K562 (cell line): ENCODE measurements around the gene HMX1. TPM values are rescaled to one million over a fixed set of nuclear protein-coding genes. Genes with fewer than 3 reads are reported as not detected.

ENCODE experiments used
- ATAC-seq: fragments of 200-7000 bp; cut with Tn5 transposase; 3 replicates; pipeline ENCODE4 v1.9.1; 2020; ENCODE audit warnings: moderate library complexity
- BruUV-seq: library from RNA; stranded (reverse); fragments of 400-500 nt; replicated peaks from 2 replicates; lab custom pipeline; 2021; lab: Mats Ljungman, UMichigan
- CTCF ChIA-PET: fragments of 300-600 bp; formaldehyde crosslinking; extraction: SDS; loops from one replicate; lab custom pipeline; 2021; ENCODE audit warnings: low intra/inter-chr PET ratio; lab: Yijun Ruan, JAX
- POLR2A ChIA-PET: fragments of 300-600, 350-650 bp; sonication (Branson Sonifier 250); formaldehyde crosslinking; extraction: SDS; loops from one replicate; lab custom pipeline; 2021; ENCODE audit warnings: antibody characterized with exemption, inconsistent platforms; lab: Yijun Ruan, JAX
- DNase-seq, 4 experiments: peaks; one replicate each; pipeline versions ENCODE4 v3.0.0 to v3.0.0-alpha.2; 2011 to 2018; ENCODE audit warnings: low spot score in 3 of 4, mixed read lengths in 3 of 4; ENCODE audit errors: extremely low read depth in 1 of 4
- FAIRE-seq: peaks from 2 replicates; lab custom pipeline; 2011; peaks lifted over from hg19 to GRCh38; lab: Jason Lieb, UNC
- H2AFZ ChIP-seq: 2 replicates; pipeline ENCODE4 v1.6.0; 2011; ENCODE audit warnings: low read depth, low read length, control low read depth, inconsistent platforms
- H3K27ac ChIP-seq: fragments of 200-600 bp; 3 replicates; pipeline ENCODE4 v1.8.0; 2011; ENCODE audit warnings: low read depth, mild to moderate bottlenecking, control low read depth, inconsistent platforms, low read length, moderate library complexity, mixed read lengths; ENCODE audit errors: extremely low read depth
- H3K27me3 ChIP-seq, 2 experiments: fragments of 300-600 bp in 1 of 2; 2 replicates in 1 of 2; 3 replicates in 1 of 2; pipeline versions ENCODE4 v1.6.0 to v1.8.0; 2011; ENCODE audit warnings: inconsistent platforms in 2 of 2, low read length in 2 of 2, mild to moderate bottlenecking in 1 of 2, mixed read lengths in 1 of 2, moderate library complexity in 1 of 2; ENCODE audit not compliant: control insufficient read depth in 2 of 2, insufficient read depth in 2 of 2
- H3K36me3 ChIP-seq: fragments of 300-600 bp; 3 replicates; pipeline ENCODE4 v1.8.0; 2011; ENCODE audit warnings: mild to moderate bottlenecking, low read length, inconsistent platforms; ENCODE audit not compliant: control insufficient read depth, insufficient read depth
- H3K4me1 ChIP-seq, 2 experiments: fragments of 200-600 bp in 1 of 2; replicated peaks in 1 of 2; 2 replicates in 1 of 2; 3 replicates in 1 of 2; pipeline versions ENCODE4 v1.5.1 to v1.8.0; 2011; ENCODE audit warnings: inconsistent platforms in 2 of 2, low read length in 2 of 2, mild to moderate bottlenecking in 1 of 2, mixed read lengths in 1 of 2, moderate library complexity in 1 of 2; ENCODE audit not compliant: control insufficient read depth in 2 of 2, insufficient read depth in 2 of 2
- H3K4me2 ChIP-seq: 2 replicates; pipeline ENCODE4 v1.6.1; 2011; ENCODE audit warnings: low read length, control low read depth, inconsistent platforms, mixed read lengths; ENCODE audit not compliant: insufficient read depth
- H3K4me3 ChIP-seq: fragments of 200-600 bp; sonication (generic), shearing (Covaris generic); 2 replicates; pipeline ENCODE4 v1.5.1; 2016; ENCODE audit warnings: control low read depth, inconsistent platforms
- H3K79me2 ChIP-seq: fragments of 200-600 bp; 3 replicates; pipeline ENCODE4 v1.8.0; 2011; ENCODE audit warnings: low read length, inconsistent platforms; ENCODE audit not compliant: control insufficient read depth, insufficient read depth
- H3K9ac ChIP-seq, 2 experiments: 2 replicates each; pipeline versions ENCODE4 v1.6.0 to v1.6.1; 2011; ENCODE audit warnings: low read depth in 2 of 2, low read length in 2 of 2, control low read depth in 1 of 2, inconsistent platforms in 1 of 2, mild to moderate bottlenecking in 1 of 2, mixed read lengths in 1 of 2; ENCODE audit not compliant: insufficient read depth in 1 of 2
- H3K9me1 ChIP-seq: one replicate; pipeline ENCODE4 v1.6.0; 2011; ENCODE audit warnings: inconsistent platforms, mild to moderate bottlenecking, low read length, moderate library complexity; ENCODE audit not compliant: control insufficient read depth, insufficient read depth
- H3K9me3 ChIP-seq: replicated peaks from 2 replicates; pipeline ENCODE4 v1.5.1; 2011; ENCODE audit warnings: low read depth, low read length, inconsistent platforms; ENCODE audit not compliant: control insufficient read depth, insufficient read depth
- H4K20me1 ChIP-seq: replicated peaks from 2 replicates; pipeline ENCODE4 v1.6.1; 2011; ENCODE audit warnings: low read length, inconsistent platforms, mixed read lengths; ENCODE audit not compliant: control insufficient read depth, insufficient read depth
- COPS2 ChIP-seq: fragments of 450-650 bp; conservative IDR thresholded peaks from 2 replicates; pipeline ENCODE4 v1.6.1; 2016; ENCODE audit warnings: mild to moderate bottlenecking, moderate library complexity
- CTBP1 ChIP-seq: fragments of 450-650 bp; IDR thresholded peaks from 2 replicates; pipeline ENCODE4 v1.6.1; 2016; ENCODE audit warnings: borderline replicate concordance
- FOXJ2 ChIP-seq: fragments of 200-800 bp; sonication (Bioruptor generic); IDR thresholded peaks from 2 replicates; pipeline ENCODE4 v1.6.1; 2016; ENCODE audit warnings: missing genetic modification characterization, missing compliant biosample characterization
- GTF2F1 ChIP-seq: IDR thresholded peaks from 2 replicates; pipeline ENCODE4 v1.6.1; 2011; ENCODE audit warnings: low read depth, low read length, improper control_type of control experiment
- HSF4 ChIP-seq: fragments of 250-450 bp; sonication (Bioruptor Pico); IDR thresholded peaks from 2 replicates; pipeline ENCODE4 v2.1.2; 2022; ENCODE audit warnings: mild to moderate bottlenecking, moderate library complexity, borderline replicate concordance
- MTF1 ChIP-seq: fragments of 250-450 bp; sonication (Bioruptor Pico); IDR thresholded peaks from 2 replicates; pipeline ENCODE4 v1.9.0; 2021; ENCODE audit warnings: moderate library complexity, mild to moderate bottlenecking, inconsistent platforms, borderline replicate concordance
- POU5F1 ChIP-seq: fragments of 150-350 bp; IDR thresholded peaks from 2 replicates; pipeline ENCODE4 v1.6.1; 2014; ENCODE audit warnings: borderline replicate concordance, low read length, low read depth, mild to moderate bottlenecking; ENCODE audit not compliant: partially characterized antibody
- RFX1 ChIP-seq: fragments of 450-650 bp; IDR thresholded peaks from 2 replicates; pipeline ENCODE4 v1.6.1; 2016; ENCODE audit warnings: mild to moderate bottlenecking, moderate library complexity
- ZFP30 ChIP-seq: fragments of 250-450 bp; sonication (Bioruptor Pico); IDR thresholded peaks from 2 replicates; pipeline ENCODE4 v1.8.0; 2022; ENCODE audit warnings: moderate library complexity, mild to moderate bottlenecking, inconsistent platforms, borderline replicate concordance
- ZFPM2 ChIP-seq: fragments of 250-450 bp; sonication (Bioruptor Pico); IDR thresholded peaks from 2 replicates; pipeline ENCODE4 v1.5.1; 2022; ENCODE audit warnings: mild to moderate bottlenecking
- ZNF197 ChIP-seq: fragments of 200-800 bp; sonication (Bioruptor generic); IDR thresholded peaks from 2 replicates; pipeline ENCODE4 v1.6.1; 2016; ENCODE audit warnings: low read depth, missing genetic modification characterization, missing compliant biosample characterization
- whole genome bisulfite sequencing: fragments of 100-300 bp; shearing (Covaris generic); methylation state at CpG from one replicate; pipeline ENCODE4 v1.1.6; 2016; ENCODE audit warnings: low coverage, mixed read lengths; ENCODE audit not compliant: insufficient coverage; ENCODE audit errors: missing lambda C conversion rate; 5-methylcytosine and 5-hydroxymethylcytosine counted together
- in situ Hi-C: fragments of 300-500 bp; cut with MboI; formaldehyde crosslinking; loops from 4 replicates; pipeline ENCODE4 v1.15.0; 2018; ENCODE audit warnings: inconsistent platforms, mixed read lengths
- intact Hi-C: fragments of 100-400 bp; cut with micrococcal nuclease; formaldehyde crosslinking; loops from 2 replicates; pipeline ENCODE4 v1.14.2; 2022
- polyA plus RNA-seq, 8 experiments: library from polyadenylated mRNA; depleted of rRNA in 4 of 8; stranded (reverse) in 5 of 8; unstranded in 3 of 8; fragments of >200 nt; fragmentation: Nextera tagmentation in 2 of 8; fragmentation: Illumina TruSeq in 1 of 8; extraction: Ambion mirVana in 2 of 8; extraction: Trizol in 1 of 8; gene quantifications; 2 replicates each; pipeline versions ENCODE4 v1.2.1 to v1.2.3, GENCODE V29; 2011 to 2014; ENCODE audit warnings: inconsistent platforms in 1 of 8, missing spikeins in 1 of 8
- total RNA-seq, 7 experiments: library from RNA; depleted of rRNA in 6 of 7; stranded (reverse); fragments of >200 nt in 6 of 7; fragmentation: Illumina TruSeq in 2 of 7; extraction: Trizol in 2 of 7; gene quantifications; 2 replicates each; pipeline versions ENCODE4 v1.2.1 to v1.2.3, GENCODE V29; 2011 to 2021; ENCODE audit warnings: low replicate concordance in 1 of 7
- TF ChIP-seq, protein P1 (sequence below): fragments of 250-450 bp; sonication (Bioruptor Pico); IDR thresholded peaks from 2 replicates; pipeline ENCODE4 v1.4.0; 2020; ENCODE audit warnings: borderline replicate concordance
- TF ChIP-seq, protein P2 (sequence below), 2 experiments: fragments of 450-650 bp in 1 of 2; sonication (generic) in 1 of 2; formaldehyde crosslinking; conservative IDR thresholded peaks; 2 replicates each; pipeline versions ENCODE4 v1.4.0 to v1.8.1; 2020 to 2022; ENCODE audit warnings: mild to moderate bottlenecking in 1 of 2, missing genetic modification reagents in 1 of 2
- TF ChIP-seq, protein P3 (sequence below): fragments of 250-450 bp; sonication (Bioruptor Pico); IDR thresholded peaks from 2 replicates; pipeline ENCODE4 v1.5.0; 2020; ENCODE audit warnings: mild to moderate bottlenecking
- TF ChIP-seq, protein P4 (sequence below), 2 experiments: fragments of 200-800 bp in 1 of 2; sonication (Bioruptor generic) in 1 of 2; sonication (generic) in 1 of 2; formaldehyde crosslinking in 1 of 2; IDR thresholded peaks in 1 of 2; conservative IDR thresholded peaks in 1 of 2; 2 replicates each; pipeline versions ENCODE4 v1.5.0 to v1.6.1; 2016 to 2020; ENCODE audit warnings: missing compliant biosample characterization in 1 of 2, missing genetic modification characterization in 1 of 2, missing genetic modification reagents in 1 of 2
- TF ChIP-seq, protein P5 (sequence below): fragments of 250-450 bp; sonication (Bioruptor Pico); IDR thresholded peaks from 2 replicates; pipeline ENCODE4 v1.5.0; 2021

HMX1 gene
- total and polyA plus RNA-seq, 9 of the 15 experiments (the other 6 are each of a cell fraction or from before 2014, with no cell fraction given), result not detected

DNA sequence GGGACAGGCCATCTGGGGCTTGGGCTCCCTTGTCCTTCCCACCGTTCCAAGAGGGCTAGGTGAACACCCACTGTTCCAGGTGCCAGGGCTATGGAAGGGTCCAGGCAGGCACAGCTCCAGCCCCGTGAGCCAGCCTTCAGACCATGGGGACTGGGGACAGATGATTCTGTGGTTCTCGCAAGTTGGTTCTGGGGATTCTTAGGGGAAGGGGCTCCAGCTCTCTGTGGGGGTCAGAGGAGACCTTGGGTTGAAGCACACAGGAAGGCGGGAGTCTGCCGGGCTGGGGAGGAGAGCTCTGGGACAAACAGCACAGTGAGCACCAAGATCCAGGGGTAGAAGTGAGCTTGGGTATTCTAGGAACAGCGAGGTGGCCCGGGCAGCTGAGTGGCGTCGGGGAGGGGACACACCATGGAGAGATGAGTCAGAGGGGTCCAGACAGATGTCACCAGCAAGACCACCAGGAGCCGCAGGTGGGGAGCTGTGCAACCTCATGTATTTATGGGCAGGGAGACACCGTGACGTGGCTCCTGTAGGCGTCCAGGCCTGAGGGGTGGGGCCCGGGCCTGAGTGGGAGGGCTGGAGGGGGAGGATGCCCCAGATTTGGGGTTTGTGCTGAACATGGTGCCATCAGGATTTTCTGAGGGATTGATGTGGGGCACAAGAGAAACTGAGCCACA is 48.8 kb upstream of the HMX1 start:
- ChIA-PET POLR2A (no interaction called here), CTCF (no interaction called here)
- no peaks in the 10 kb centered on the region for H3K27me3 ChIP-seq
- no peak overlapping the region for H2AFZ ChIP-seq
- peak in 2 of 4 experiments; percentile 1 to 2 for DNase-seq
- H3K27ac ChIP-seq, result no peak overlapping the region
- H4K20me1 ChIP-seq, result no peaks in the 10 kb centered on the region; the same call in 1 of the 2 replicates
- no peak overlapping the region for H3K4me2 ChIP-seq
- 0 out of 5 replicates have a peak, but pooled peaks cover 0 to 3% of the 10 kb centered on the region in 2 experiments for H3K4me1 ChIP-seq
- intact Hi-C loops, result no loop called here
- no peak overlapping the region for H3K4me3 ChIP-seq
- no peaks in the 10 kb centered on the region for H3K36me3 ChIP-seq
- H3K9me1 ChIP-seq, result no peaks in the 10 kb centered on the region
- in situ Hi-C loops, result loop anchor here (10.0 kb wide), 1 partner anchor 236 kb away; no protein-coding TSS in a partner anchor
- H3K9ac ChIP-seq, result no peak overlapping the region
- no peaks in the 10 kb centered on the region for H3K79me2 ChIP-seq
- FAIRE-seq, result no peak
- no TSS peak for BruUV-seq
- WGBS, result under 1% methylated on average over 14 of the region's 14 CpGs
- ATAC-seq, result no peak
- H3K9me3 ChIP-seq, result no peaks in the 10 kb centered on the region
- no peak for TF ChIP-seq FOXJ2 (tag)
- TF ChIP-seq ZNF197 (CRISPR knock-in tag), result no peak
- TF ChIP-seq ZFPM2 (CRISPR knock-in tag), result no peak
- TF ChIP-seq MTF1 (CRISPR knock-in tag), result no peak
- TF ChIP-seq POU5F1, result no peak
- TF ChIP-seq, protein P1, sequence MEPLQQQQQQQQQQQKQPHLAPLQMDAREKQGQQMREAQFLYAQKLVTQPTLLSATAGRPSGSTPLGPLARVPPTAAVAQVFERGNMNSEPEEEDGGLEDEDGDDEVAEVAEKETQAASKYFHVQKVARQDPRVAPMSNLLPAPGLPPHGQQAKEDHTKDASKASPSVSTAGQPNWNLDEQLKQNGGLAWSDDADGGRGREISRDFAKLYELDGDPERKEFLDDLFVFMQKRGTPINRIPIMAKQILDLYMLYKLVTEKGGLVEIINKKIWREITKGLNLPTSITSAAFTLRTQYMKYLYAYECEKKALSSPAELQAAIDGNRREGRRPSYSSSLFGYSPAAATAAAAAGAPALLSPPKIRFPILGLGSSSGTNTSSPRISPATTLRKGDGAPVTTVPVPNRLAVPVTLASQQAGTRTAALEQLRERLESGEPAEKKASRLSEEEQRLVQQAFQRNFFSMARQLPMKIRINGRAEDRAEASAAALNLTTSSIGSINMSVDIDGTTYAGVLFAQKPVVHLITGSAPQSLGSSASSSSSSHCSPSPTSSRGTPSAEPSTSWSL (CRISPR knock-in tag), result no peak
- no peak for TF ChIP-seq GTF2F1
- TF ChIP-seq CTBP1, result no peak
- TF ChIP-seq, protein P2, sequence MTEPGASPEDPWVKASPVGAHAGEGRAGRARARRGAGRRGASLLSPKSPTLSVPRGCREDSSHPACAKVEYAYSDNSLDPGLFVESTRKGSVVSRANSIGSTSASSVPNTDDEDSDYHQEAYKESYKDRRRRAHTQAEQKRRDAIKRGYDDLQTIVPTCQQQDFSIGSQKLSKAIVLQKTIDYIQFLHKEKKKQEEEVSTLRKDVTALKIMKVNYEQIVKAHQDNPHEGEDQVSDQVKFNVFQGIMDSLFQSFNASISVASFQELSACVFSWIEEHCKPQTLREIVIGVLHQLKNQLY (CRISPR knock-in tag; conservative IDR thresholded peaks at IDR 0.05), result no peak
- TF ChIP-seq, protein P3, sequence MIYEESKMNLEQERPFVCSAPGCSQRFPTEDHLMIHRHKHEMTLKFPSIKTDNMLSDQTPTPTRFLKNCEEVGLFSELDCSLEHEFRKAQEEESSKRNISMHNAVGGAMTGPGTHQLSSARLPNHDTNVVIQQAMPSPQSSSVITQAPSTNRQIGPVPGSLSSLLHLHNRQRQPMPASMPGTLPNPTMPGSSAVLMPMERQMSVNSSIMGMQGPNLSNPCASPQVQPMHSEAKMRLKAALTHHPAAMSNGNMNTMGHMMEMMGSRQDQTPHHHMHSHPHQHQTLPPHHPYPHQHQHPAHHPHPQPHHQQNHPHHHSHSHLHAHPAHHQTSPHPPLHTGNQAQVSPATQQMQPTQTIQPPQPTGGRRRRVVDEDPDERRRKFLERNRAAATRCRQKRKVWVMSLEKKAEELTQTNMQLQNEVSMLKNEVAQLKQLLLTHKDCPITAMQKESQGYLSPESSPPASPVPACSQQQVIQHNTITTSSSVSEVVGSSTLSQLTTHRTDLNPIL (CRISPR knock-in tag), result no peak
- TF ChIP-seq RFX1, result no peak
- TF ChIP-seq, protein P4, sequence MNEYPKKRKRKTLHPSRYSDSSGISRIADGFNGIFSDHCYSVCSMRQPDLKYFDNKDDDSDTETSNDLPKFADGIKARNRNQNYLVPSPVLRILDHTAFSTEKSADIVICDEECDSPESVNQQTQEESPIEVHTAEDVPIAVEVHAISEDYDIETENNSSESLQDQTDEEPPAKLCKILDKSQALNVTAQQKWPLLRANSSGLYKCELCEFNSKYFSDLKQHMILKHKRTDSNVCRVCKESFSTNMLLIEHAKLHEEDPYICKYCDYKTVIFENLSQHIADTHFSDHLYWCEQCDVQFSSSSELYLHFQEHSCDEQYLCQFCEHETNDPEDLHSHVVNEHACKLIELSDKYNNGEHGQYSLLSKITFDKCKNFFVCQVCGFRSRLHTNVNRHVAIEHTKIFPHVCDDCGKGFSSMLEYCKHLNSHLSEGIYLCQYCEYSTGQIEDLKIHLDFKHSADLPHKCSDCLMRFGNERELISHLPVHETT (CRISPR knock-in tag; conservative IDR thresholded peaks at IDR 0.05 in 1 of 2, IDR thresholded peaks at IDR 0.05 in 1 of 2), result no peak
- TF ChIP-seq, protein P5, sequence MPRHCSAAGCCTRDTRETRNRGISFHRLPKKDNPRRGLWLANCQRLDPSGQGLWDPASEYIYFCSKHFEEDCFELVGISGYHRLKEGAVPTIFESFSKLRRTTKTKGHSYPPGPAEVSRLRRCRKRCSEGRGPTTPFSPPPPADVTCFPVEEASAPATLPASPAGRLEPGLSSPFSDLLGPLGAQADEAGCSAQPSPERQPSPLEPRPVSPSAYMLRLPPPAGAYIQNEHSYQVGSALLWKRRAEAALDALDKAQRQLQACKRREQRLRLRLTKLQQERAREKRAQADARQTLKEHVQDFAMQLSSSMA (CRISPR knock-in tag), result no peak
- TF ChIP-seq ZFP30 (CRISPR knock-in tag), result no peak
- no peak for TF ChIP-seq COPS2
- TF ChIP-seq HSF4 (CRISPR knock-in tag), result no peak
